Brain pericyte (primary cell): Measurements from ENCODE around the gene SOX4.
"Not testable (repeated sequence)": the region's sequence is repeated elsewhere in the genome, so short reads cannot be mapped to it uniquely, and the experiment has no call there.

Source experiments
- DNase-seq: peaks from one replicate; pipeline ENCODE4 v3.0.0-alpha.2; 2012; ENCODE audit warnings: low read depth, low spot score

Gene SOX4

GRCh38 chr6:21593412-21593926 lies at the start of gene SOX4:
TSS of gene SOX4 (plus strand) at chr6:21593751. CDS start at chr6:21594535, 784 bp downstream.
- DNase-seq: peak; percentile 89

GRCh38 chr6:21552286-21552685 lies 41.3 kb upstream of the SOX4 start:
- not testable (repeated sequence) for DNase-seq

DNA sequence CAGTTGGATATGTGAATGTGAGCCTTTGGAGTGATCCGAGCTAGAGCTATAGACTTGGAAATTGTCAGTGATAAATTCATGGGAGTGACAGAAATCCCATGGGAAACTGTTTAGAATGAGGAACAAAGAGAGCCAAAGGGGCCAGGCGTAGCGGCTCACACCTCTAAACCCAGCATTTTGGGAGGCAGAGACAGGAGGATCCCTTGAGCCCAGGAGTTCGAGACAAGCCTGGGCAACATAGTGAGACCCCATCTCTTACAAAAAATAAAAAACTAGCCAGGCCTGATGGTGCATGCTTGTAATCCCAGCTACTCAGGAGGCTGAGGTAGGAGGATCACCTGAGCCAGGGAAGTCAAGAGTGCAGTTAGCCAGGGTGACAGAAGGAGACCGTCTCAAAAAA lies 39.3 kb upstream of the SOX4 start:
- DNase-seq: no peak

DNA sequence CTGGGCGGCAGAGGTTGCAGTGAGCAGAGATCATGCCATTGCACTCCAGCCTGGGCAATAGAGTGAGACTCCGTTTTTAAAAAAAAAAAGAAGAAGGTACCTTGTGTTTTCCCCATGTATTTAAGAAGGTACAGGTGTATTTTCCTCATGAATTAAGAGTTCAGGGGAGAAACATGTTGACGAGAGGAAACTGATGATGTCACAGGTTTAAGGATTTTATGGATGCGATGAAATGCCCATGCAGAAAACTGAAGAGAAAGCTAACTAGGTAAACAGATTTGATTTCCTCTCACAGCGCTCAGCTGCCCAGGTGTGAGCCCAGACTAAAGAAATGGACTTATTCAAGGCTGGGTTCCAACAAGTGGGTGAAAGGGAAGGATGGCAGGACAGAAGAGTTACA lies 38.4 kb upstream of the SOX4 start:
- no peak for DNase-seq

GRCh38 chr6:21556511-21556910 lies 37.0 kb upstream of the SOX4 start:
- DNase-seq: no peak

- no peak for DNase-seq
Measured at GRCh38 chr6:21556968-21557721, 36.4 kb upstream of the SOX4 start.

GRCh38 chr6:21559238-21559637 lies 34.3 kb upstream of the SOX4 start:
- no peak for DNase-seq

DNA sequence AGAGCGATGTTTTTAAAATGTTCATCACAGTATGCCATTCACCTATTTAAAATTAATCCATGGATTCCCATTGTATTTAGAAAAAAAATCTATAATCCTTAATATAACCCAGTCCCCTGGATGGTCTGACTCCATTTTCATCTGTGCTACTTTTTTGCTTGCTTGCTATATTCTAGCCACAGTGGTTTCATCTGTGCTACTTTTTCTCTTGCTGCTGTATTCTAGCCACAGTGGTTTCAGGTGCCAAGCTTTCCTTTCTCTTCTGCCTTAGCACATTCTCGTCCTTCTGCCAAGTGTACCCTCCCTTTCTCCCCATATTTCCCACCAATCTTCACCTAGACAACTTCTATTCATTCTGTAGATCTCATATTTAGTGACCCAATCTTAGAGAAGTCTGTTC lies 33.3 kb upstream of the SOX4 start:
- no peak for DNase-seq

- DNase-seq: no peak
Measured at GRCh38 chr6:21565431-21565830, 28.1 kb upstream of the SOX4 start.

DNA sequence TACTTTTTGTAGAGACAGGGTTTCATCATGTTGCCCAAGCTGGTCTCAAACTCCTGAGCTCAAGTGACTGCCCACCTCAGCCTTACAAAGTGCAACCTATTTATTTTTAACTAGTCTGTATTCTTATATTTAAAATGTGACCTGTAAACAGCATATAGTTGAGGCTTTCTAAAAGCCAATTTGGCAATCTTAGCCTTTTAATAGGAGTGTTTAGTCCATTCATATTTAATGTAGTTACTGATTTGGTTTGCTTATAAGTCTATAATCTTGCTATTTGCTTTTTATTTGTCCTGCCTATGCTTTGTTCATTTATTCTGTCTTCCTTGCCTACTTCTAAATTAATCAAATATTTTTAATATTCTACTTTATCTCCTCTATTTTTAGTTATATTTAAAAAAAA lies 15.0 kb upstream of the SOX4 start:
- DNase-seq: no peak

DNA sequence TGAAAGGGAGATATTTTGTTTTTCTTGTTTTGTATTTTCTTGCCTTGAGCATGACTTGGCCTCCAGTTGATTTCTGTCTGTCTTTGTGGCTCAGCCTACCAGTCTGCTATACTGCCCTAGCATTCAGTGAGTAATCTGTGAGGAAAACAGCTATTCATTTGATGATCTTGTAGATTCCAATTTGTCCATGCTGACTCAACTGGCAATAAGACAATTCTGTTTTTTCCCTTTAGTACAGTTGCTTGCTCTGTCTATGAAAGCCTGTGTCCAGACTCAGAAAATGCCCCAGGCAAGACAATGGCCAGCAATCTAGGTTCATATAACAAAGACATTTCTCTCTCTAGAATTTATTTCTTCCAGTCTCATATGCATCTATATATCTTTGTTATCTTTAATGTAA lies 10.9 kb upstream of the SOX4 start:
- no peak for DNase-seq

GRCh38 chr6:21586300-21586699 lies 7.3 kb upstream of the SOX4 start:
- no peak for DNase-seq

- DNase-seq: no peak
Measured at GRCh38 chr6:21586740-21587178, 6.8 kb upstream of the SOX4 start.

DNA sequence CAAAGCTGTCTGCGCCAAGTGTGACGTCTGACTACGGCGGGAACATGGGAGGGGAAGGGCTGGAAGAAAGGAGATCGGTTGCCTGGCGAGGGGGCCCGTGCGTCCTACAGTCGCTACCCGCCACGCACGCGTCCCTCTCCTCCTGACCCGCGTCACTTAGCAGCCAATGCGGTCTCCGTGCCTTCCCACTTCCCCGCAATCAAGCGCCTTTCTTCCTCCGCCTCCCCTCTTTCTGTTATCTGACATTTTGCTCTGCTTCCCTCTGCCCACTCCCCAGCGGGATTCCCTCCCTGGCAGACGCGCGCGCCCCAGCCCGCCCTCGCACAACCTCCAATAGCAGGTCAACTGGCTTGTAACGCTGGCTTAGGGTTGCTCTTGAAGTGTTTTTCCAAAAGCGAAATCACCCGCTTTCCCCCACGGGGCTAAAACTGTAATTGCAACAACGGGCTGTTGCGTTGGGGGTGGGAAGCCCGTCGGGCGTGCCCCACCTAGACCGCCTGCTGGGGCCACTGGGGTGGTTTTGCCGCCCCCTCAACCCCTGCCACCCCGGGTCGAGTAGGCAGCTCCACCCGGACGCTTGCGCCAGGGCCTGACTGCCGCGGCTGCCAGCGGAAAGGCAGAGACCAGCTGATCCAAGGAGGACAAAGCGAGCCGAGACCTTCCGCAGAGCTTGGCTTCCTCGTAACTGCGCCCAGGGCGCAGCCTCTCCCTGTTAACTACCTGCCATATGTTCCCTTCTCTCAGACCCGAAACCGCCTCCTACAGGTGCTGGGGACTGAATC lies 6.2 kb upstream of the SOX4 start:
- DNase-seq: no peak

DNA sequence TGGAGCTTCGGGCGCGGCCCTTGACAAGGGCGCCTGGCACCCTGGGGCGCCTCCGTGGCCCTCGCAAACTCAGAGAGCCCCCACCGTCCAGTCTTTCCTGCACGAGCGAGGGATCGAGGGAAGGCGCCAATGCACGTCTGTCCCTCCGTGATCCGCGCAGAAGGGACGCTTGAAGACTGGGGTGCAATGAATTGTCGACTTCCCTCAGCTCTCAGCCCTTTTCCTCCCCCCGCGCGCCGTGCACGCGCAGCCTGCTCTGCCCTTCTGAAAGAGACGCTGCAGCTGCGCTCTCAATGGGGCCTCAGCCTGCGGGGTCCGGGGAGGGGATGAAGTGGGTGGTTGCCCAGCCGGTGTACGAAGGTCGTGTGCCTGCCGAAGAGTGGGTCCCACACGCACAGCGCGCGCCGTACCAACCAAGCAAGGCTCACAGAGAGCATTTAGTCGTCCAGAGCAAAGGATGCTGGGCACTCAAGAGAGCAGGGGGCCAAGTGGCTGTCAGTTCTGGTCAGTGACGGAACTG lies 5.5 kb upstream of the SOX4 start:
- no peak for DNase-seq

- no peak for DNase-seq
Measured at GRCh38 chr6:21588481-21589351, 4.8 kb upstream of the SOX4 start.

DNA sequence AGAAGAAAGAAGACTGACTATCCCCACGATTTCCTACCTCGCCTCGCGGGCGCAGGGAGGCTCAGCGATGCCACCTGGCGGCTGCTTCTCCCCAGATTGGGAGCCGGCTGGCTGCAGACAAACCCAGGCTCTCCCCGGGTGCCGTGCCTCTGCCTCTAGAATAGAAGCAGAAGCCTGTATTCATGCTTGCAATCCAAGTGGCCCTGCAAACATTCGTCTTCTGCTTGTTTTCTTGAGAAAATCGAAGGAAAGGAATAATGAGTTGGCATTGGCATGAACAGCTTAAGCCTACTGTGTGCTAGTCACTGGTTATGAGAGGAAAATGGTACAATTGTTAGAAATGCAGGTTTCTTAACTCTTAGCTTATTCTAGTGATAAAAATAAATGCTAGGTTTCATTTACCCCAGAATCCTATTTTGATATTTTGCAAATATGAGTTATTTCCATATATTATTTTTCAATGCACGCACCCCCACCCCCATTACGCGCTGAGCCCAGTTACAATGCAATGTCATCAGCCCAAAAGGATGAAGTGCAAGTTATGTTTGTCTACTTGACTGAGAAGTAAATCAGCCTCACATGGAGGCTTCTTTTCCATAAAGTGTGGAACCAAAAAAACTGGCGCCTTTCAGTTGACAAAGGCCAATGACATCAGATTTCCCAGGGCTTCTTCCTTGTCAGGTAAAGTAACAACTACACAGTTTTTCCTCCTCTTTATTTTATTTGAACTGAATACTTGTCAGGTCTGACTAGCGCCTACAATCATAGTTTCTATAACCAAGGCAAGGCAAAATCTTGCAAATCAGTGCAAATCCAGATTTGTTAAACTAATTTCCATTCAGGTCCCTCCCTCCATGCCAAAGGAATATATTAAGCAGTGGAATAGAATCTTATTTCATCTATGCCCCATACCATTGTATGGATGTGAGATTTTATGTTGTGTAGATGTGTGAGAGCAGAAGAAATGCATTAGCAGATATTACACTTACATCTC lies 3.9 kb upstream of the SOX4 start:
- DNase-seq: peak; percentile 70

- no peak for DNase-seq
Measured at GRCh38 chr6:21590346-21590745, 3.2 kb upstream of the SOX4 start.

GRCh38 chr6:21591446-21591845 lies 2.1 kb upstream of the SOX4 start:
- DNase-seq: no peak

DNA sequence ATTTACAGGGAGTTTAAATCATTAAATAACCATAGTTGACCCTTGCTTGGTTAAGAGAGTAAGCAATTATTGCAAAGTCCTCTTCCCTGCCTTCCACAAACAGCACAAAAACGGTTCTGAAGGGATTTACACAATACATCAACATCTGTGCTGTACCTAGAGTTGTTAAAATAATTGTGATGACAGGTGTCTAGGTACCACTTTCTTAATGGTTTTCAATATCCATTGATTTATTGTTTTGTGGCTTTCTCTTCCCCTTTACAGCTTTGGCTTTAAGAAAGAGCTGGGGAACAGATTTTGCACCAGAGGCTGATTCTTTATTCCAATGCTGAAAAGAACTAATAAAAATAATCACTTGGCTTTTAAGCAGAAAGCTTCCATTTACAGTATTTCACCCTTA lies 598 bp upstream of the SOX4 start:
- no peak for DNase-seq
